Calu3 (cell line): ENCODE measurements around the gene C1QTNF9. TPM values are rescaled to one million over a fixed set of nuclear protein-coding genes. Genes with fewer than 3 reads are reported as not detected.

ENCODE experiments used
- BruUV-seq: library from RNA; stranded (reverse); fragments of 400-500 nt; replicated peaks from 2 replicates; lab custom pipeline; 2021; lab: Mats Ljungman, UMichigan
- CTCF ChIA-PET: fragments of 300-600 bp; sonication (Branson Sonifier 250); formaldehyde crosslinking; loops from one replicate; lab custom pipeline; 2022; ENCODE audit warnings: antibody characterized with exemption; lab: Charles Lee
- DNase-seq: peaks from one replicate; pipeline ENCODE4 v3.0.0; 2022
- H3K27ac Mint-ChIP-seq: one replicate; pipeline ENCODE4 v1.8.0; 2022; ENCODE audit warnings: mixed read lengths; ENCODE audit not compliant: unreplicated experiment
- H3K27me3 Mint-ChIP-seq: one replicate; pipeline ENCODE4 v1.8.0; 2022; ENCODE audit warnings: mixed read lengths; ENCODE audit not compliant: unreplicated experiment
- H3K36me3 Mint-ChIP-seq: one replicate; pipeline ENCODE4 v1.8.0; 2022; ENCODE audit warnings: mild to moderate bottlenecking, moderate library complexity, mixed read lengths; ENCODE audit not compliant: insufficient read depth, unreplicated experiment
- H3K4me1 Mint-ChIP-seq: one replicate; pipeline ENCODE4 v1.8.0; 2022; ENCODE audit warnings: mild to moderate bottlenecking, low read depth, mixed read lengths; ENCODE audit not compliant: unreplicated experiment
- H3K4me3 Mint-ChIP-seq: one replicate; pipeline ENCODE4 v1.8.0; 2022; ENCODE audit warnings: mild to moderate bottlenecking, low read depth, moderate library complexity, mixed read lengths; ENCODE audit not compliant: unreplicated experiment
- H3K9me3 Mint-ChIP-seq: one replicate; pipeline ENCODE4 v1.8.0; 2022; ENCODE audit warnings: low read depth, mixed read lengths; ENCODE audit not compliant: unreplicated experiment
- intact Hi-C: fragments of 100-400 bp; cut with micrococcal nuclease; formaldehyde crosslinking; loops from one replicate; pipeline ENCODE4 v1.10.0; 2022; ENCODE audit not compliant: unreplicated experiment
- total RNA-seq: library from RNA; stranded (reverse); gene quantifications from 2 replicates; pipeline ENCODE4 v1.2.3, GENCODE V29; 2022
- TF ChIP-seq, protein P1 (sequence below): fragments of 200-600 bp; IDR thresholded peaks from one replicate; pipeline ENCODE4 v1.8.0; 2022; ENCODE audit warnings: antibody characterized with exemption; ENCODE audit not compliant: unreplicated experiment

Gene C1QTNF9
- total RNA-seq, 1 experiment from 2014 or later, result not detected

DNA sequence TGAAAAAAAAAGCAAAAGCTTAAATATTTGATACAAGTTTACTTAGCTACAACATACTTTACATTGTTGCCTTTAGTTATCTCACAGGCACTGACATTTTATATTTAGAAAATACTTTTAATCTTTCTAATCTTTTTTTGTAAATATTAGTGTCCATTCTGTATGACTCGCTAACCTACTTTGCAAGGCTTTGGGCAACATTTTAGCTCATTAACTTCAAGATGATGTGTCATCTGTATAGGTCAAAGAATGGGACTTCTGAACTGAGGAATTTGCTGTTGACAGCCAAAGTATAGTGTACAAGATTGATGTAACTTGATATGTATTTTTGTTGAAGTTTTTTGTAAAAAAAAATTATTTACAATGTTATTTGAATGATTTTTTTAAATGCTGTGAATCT is 2.7 kb upstream of the C1QTNF9 start:
- intact Hi-C loops, result no loop called here
- CTCF ChIA-PET, result no interaction called here
- no peak overlapping the region for H3K4me3 Mint-ChIP-seq
- H3K4me1 Mint-ChIP-seq, result no peaks in the 10 kb centered on the region
- no peaks in the 10 kb centered on the region for H3K9me3 Mint-ChIP-seq
- no TSS peak for BruUV-seq
- H3K27ac Mint-ChIP-seq, result no peak overlapping the region
- TF ChIP-seq, protein P1, sequence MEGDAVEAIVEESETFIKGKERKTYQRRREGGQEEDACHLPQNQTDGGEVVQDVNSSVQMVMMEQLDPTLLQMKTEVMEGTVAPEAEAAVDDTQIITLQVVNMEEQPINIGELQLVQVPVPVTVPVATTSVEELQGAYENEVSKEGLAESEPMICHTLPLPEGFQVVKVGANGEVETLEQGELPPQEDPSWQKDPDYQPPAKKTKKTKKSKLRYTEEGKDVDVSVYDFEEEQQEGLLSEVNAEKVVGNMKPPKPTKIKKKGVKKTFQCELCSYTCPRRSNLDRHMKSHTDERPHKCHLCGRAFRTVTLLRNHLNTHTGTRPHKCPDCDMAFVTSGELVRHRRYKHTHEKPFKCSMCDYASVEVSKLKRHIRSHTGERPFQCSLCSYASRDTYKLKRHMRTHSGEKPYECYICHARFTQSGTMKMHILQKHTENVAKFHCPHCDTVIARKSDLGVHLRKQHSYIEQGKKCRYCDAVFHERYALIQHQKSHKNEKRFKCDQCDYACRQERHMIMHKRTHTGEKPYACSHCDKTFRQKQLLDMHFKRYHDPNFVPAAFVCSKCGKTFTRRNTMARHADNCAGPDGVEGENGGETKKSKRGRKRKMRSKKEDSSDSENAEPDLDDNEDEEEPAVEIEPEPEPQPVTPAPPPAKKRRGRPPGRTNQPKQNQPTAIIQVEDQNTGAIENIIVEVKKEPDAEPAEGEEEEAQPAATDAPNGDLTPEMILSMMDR, result no peak
- no peak for DNase-seq
- no peaks in the 10 kb centered on the region for H3K27me3 Mint-ChIP-seq
- peaks cover 5% of the 10 kb centered on the region for H3K36me3 Mint-ChIP-seq

DNA sequence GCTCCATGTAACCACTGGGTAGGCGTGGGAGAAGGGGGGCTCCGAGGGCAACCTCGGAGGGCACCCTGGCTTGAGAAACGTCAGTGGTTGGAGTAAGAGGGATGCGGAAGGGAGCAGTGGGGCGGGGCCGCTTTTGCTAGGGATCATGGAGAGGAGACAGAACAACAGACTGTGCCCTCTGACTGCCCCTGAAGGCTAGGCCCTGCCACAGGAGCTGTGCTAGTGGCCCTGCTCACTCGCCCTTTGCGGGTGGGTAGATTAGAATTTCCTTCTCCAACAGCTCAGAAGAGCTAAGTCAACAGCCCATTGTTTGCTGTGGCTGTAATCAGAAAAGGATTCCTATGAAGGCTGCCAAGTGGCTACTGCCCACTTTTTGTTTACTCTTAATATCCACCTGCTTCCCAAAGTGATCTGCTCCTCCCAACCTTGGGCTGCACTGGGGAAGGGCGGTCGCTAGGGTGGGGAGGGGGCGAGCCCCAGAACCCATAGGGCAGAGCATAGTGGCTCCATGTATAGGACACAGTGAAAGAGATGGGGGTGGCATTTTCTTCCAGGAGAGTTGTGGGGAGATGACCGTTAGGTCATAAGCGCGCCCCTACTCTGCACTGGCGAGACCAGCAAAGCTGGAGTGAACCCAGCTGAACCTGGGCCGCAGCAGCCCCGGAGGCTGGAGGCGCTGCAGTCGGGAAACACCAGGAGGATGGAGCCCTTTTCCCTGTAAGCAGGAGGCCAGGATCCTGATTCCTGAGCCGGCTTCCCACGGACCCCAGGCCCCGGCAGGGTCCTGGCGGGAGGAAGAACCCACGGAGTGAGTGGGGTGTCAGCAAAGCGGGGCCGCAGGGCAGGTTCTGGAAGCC is 1.9 kb upstream of the C1QTNF9 start:
- BruUV-seq, result no TSS peak
- Mint-ChIP-seq H3K36me3 (peaks cover 4% of the 10 kb centered on the region), H3K27me3 (no peaks in the 10 kb centered on the region), H3K9me3 (no peaks in the 10 kb centered on the region), H3K4me1 (no peaks in the 10 kb centered on the region), H3K27ac (no peak overlapping the region), H3K4me3 (no peak overlapping the region)
- TF ChIP-seq, protein P1, result no peak
- CTCF ChIA-PET, result interaction anchor here (0.8 kb wide), 1 partner anchor 298 kb away, joined by 3 read pairs; no protein-coding TSS in a partner anchor
- intact Hi-C loops, result no loop called here
- peak; percentile 10 for DNase-seq

DNA sequence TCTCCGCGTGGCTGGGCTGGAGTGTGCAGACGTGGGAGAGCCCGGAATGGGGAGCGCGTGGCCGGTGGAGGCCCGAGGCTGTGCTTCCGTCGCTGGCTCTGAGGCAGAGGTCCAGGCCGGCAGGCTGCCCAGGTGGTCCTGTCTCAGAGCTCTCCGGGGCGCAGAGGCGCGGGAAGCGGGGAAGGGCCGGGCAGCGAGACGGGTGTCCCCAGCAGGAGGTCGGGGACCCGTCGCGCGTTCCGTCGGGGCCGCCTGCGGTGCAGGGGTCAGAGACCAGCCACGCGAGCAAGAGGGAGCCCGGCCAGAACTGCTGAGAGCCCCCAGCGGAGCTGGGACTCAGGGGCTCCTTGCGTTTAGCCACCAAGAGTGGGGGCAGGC is 1.3 kb upstream of the C1QTNF9 start:
- TF ChIP-seq, protein P1, result no peak
- no peak overlapping the region for H3K4me3 Mint-ChIP-seq
- intact Hi-C loops, result no loop called here

DNA sequence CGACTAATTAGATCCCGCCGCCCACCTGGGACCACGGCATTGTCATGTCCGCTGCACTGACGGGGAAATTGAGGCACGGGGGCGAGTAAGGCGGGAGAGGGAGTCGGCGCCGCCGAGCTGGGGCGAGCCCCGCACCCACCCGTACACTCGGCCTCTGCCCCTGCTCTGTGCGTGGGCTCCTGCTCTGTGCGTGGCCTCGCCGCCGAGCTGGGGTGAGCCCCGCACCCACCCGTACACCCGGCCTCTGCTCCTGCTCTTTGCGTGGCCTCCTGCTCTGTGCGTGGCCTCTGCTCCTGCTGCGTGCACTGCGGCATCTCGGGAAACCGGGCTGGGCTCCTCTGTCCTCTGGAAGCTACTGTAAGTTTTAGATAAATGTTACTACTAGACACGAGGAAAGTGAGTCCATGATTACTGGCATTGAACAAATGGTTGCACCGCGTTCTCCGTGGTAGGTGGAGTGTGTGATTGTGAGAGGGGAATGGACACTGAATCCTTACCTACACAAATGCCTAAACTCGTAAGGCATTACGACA is 826 bp upstream of the C1QTNF9 start:
- intact Hi-C loops, result no loop called here
- CTCF ChIA-PET, result no interaction called here

More for the DNA sequence above, 1.3 kb upstream of the C1QTNF9 start:
- Mint-ChIP-seq H3K27ac (no peak overlapping the region), H3K27me3 (no peaks in the 10 kb centered on the region), H3K4me1 (no peaks in the 10 kb centered on the region), H3K36me3 (no peaks in the 10 kb centered on the region), H3K9me3 (no peaks in the 10 kb centered on the region)
- no peak for DNase-seq
- no TSS peak for BruUV-seq
- CTCF ChIA-PET, result no interaction called here

More for the DNA sequence above, 826 bp upstream of the C1QTNF9 start:
- H3K27me3 Mint-ChIP-seq, result no peaks in the 10 kb centered on the region
- TF ChIP-seq, protein P1, result no peak
- H3K4me1 Mint-ChIP-seq, result no peaks in the 10 kb centered on the region
- no peaks in the 10 kb centered on the region for H3K36me3 Mint-ChIP-seq
- H3K27ac Mint-ChIP-seq, result no peak overlapping the region
- no peak overlapping the region for H3K4me3 Mint-ChIP-seq
- DNase-seq, result no peak
- BruUV-seq, result no TSS peak
- no peaks in the 10 kb centered on the region for H3K9me3 Mint-ChIP-seq
